ENCODE data around the gene IFNGR1. TPM values are rescaled to one million over a fixed set of nuclear protein-coding genes. Genes with fewer than 3 reads are reported as not detected.
A peak's percentile ranks its signal among the peaks of the same experiment; 100 is the strongest.

Gene IFNGR1
- total and polyA plus RNA-seq, 10 of the 15 experiments (the other 5 are each of a cell fraction or from before 2014, with no cell fraction given): 89.0 to 296 (median 138) TPM

DNA sequence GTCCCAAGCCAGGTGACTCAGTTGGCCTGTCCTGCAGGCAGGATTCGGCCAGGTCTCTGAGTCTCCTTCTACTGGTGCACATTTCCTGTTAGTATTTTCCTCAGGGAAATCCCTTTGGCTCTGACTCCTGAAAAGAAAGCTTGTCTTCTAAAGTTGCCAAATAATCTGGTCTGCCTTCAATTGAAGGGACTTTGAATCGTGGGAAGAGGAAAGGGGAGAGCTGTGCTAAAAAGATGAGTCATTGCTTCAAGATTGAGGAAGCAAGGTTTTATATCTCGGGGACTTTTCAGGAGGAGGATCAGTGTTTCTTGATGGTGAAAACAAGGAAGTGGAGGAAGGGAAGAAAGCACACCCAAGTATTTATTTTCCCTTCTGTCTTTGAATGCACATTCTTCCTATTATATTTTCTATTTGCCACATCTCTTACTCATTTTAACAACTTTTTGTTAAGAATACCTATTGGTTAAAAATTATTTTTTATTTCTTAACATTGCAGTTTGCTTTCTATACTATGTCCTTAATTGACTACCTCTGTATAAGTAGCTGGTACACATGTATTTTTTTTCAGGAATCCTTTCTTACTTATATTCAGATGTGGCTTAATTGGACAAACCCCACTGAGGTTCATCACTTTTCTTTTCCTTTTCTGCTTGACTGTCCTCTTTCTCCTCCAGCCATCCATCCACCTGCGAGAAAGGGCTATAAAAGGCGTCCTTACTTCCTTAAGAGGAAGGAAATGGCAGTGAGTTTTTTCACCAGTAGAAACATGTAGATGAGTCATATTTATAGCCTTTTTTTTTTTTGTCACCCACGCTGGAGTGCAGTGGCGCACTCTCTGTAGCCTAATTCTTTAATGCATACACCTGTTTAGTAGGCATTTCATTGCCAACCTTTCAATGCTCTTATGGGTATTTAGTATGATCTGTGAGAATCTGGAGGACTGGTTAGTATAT lies 15.0 kb upstream of the IFNGR1 start (continued):
- TF ChIP-seq, protein P1, sequence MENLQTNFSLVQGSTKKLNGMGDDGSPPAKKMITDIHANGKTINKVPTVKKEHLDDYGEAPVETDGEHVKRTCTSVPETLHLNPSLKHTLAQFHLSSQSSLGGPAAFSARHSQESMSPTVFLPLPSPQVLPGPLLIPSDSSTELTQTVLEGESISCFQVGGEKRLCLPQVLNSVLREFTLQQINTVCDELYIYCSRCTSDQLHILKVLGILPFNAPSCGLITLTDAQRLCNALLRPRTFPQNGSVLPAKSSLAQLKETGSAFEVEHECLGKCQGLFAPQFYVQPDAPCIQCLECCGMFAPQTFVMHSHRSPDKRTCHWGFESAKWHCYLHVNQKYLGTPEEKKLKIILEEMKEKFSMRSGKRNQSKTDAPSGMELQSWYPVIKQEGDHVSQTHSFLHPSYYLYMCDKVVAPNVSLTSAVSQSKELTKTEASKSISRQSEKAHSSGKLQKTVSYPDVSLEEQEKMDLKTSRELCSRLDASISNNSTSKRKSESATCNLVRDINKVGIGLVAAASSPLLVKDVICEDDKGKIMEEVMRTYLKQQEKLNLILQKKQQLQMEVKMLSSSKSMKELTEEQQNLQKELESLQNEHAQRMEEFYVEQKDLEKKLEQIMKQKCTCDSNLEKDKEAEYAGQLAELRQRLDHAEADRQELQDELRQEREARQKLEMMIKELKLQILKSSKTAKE (IDR thresholded peaks at IDR 0.05; ENCODE audit: low read depth, poor library complexity, severe bottlenecking): peak; percentile 15
- TF ChIP-seq RUNX3 (IDR thresholded peaks at IDR 0.05; ENCODE audit: low read length) (peak; percentile 73), NFXL1 (IDR thresholded peaks at IDR 0.05; ENCODE audit: borderline replicate concordance) (no peak), RFX5 (IDR thresholded peaks at IDR 0.05; ENCODE audit: low read depth, low read length) (no peak), KDM1A (IDR thresholded peaks at IDR 0.05; ENCODE audit: borderline replicate concordance) (no peak), ZNF384 (IDR thresholded peaks at IDR 0.05; ENCODE audit: borderline replicate concordance, low read depth, low read length) (peak; percentile 94), RELB (IDR thresholded peaks at IDR 0.05; ENCODE audit: low read depth) (0 out of 2 replicates have a peak, but pooled peaks have one; percentile 43), YY1 (IDR thresholded peaks at IDR 0.05; ENCODE audit: low read depth, low read length) (peak; percentile 57; the same call in 1 of the 2 replicates), DPF2 (IDR thresholded peaks at IDR 0.05) (peak; percentile 20), SUPT20H (IDR thresholded peaks at IDR 0.05; ENCODE audit: borderline replicate concordance, control insufficient read depth, low read depth, low read length) (no peak), CREM (IDR thresholded peaks at IDR 0.05; ENCODE audit: low read depth) (peak; percentile 59; the same call in 1 of the 2 replicates), MEF2A (IDR thresholded peaks at IDR 0.05; ENCODE audit: insufficient read depth, low read depth, low read length) (peak; percentile 81; the same call in 1 of the 2 replicates), MXI1 (IDR thresholded peaks at IDR 0.05; ENCODE audit: low read depth, low read length) (no peak), BMI1 (IDR thresholded peaks at IDR 0.05; ENCODE audit: borderline replicate concordance) (no peak), BCL11A (IDR thresholded peaks at IDR 0.05; ENCODE audit: low read depth, low read length) (peak; percentile 72), SMAD5 (IDR thresholded peaks at IDR 0.05; ENCODE audit: low read depth) (no peak), CREB1 (IDR thresholded peaks at IDR 0.05; ENCODE audit: low read depth) (peak; percentile 56; the same call in 1 of the 2 replicates)
- TF ChIP-seq, protein P2, sequence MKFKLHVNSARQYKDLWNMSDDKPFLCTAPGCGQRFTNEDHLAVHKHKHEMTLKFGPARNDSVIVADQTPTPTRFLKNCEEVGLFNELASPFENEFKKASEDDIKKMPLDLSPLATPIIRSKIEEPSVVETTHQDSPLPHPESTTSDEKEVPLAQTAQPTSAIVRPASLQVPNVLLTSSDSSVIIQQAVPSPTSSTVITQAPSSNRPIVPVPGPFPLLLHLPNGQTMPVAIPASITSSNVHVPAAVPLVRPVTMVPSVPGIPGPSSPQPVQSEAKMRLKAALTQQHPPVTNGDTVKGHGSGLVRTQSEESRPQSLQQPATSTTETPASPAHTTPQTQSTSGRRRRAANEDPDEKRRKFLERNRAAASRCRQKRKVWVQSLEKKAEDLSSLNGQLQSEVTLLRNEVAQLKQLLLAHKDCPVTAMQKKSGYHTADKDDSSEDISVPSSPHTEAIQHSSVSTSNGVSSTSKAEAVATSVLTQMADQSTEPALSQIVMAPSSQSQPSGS (IDR thresholded peaks at IDR 0.05; ENCODE audit: low read length): peak; percentile 79

Measured in GM12878 (cell line).